GM18508 (cell line): ENCODE data around the gene FAM200C.
"Not testable (repeated sequence)": the region's sequence is repeated elsewhere in the genome, so short reads cannot be mapped to it uniquely, and the experiment has no call there.

ENCODE experiments used
- ATAC-seq: cut with Tn5 transposase; IDR thresholded peaks from one replicate; pipeline ENCODE4 v1.9.1; 2021; ENCODE audit warnings: moderate number of reproducible peaks; ENCODE audit not compliant: insufficient read depth, unreplicated experiment

Gene FAM200C

DNA sequence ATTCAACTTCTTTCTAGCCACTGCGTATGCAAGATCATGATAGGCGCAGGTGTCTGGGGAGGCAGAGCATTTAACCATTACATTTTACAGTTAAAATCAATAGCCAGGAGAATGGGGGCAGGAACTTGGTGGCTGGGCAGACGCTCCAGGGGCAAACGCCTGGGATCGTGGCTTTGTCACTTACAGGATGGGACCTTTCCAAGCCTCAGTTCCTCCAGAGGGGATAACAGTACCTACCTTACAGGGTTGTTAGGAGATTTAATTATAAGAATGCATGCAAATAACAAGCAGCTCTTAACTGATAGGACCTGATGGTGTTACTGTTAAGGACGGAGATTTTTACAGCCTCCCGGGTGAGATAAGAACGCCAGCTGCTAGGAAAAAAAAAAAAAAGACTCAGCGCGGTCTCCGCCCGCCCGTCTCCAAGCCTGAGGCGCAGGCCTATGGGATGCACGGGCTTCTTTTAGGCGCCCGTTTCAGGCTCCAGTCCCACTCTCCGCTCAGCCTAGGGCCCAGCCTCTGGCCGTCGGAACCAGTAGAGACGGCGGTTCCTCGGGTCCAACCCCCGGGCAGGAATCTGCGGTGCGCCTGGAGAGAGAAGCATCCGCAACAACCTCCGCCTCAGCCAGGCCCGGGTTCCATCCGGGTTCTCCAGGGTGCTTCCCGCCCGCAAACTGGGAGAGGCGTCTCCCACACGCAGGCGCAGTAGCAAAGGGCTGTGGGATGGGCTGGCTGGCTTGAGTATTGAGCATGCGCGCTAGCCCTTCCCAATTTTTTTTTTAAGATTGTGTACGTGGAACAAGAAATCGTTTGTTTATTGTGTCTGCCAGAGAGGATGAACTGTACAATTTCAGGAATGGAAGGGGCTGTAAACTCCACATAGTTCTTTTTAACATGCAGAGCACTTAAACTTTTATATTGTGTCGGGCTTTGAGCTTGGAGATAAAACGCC lies at the start of gene FAM200C:
Gene FAM200C (minus strand): TSS at position 653 of the 952 bp plus-strand sequence. CDS start 4,564 bp downstream, outside the sequence.
- ATAC-seq: no peak

DNA sequence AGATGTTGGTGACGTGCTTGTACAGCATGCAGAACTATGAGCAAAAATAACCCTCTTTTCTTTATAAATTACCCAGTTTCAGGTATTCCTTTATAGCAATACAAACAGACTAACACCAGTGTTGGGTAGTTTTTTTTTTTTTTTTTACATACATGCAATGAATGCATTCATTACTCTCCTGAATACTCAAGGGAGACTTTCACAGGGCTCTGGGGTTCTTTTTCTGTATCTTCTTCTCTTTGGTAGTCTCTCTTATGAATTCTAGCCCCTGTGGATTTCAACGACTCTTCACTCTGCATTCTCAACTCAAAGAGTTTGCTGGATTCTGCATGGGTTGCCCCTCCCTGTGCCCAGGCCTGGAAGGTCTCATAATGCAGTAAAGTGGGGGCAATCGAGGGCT lies 49.6 kb upstream of the FAM200C start:
- ATAC-seq: no peak

DNA sequence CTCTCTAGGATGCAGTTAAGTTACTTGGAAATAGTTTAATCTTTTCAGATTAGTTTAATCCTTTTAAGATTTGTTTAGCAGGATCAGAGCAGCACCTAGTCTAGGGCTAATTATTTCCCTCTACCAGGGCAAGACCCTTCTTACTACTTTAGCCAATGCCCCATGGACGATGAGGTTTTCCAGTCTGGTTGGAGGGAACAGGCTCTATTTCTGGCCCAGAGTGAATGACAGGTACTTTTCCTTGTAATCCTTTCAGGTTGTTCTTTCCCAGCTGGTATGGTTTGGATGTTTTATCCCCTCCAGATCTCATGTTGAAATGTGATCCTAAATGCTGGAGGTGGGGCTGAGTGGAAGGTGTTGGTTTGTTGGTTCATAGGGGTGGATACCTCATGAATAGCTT lies 49.0 kb upstream of the FAM200C start:
- ATAC-seq: no peak

DNA sequence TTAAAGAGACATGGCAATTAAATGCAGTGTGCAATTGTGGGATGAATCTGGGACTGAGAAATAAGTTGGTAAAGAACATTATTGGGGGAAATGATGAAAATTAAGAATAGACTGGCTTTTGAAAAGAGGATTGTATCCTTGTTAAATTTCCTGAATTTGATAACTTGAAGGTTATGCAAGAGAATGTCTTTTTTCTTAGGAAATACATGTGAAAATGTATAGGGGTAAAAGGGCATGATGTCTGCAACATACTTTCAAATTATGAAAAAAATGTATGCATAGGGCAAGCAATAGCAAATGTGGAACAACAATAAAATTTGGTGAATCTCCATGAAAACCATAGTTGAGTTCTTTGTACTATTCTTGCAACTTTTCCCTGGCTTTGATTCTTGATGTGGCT lies 45.9 kb upstream of the FAM200C start:
- ATAC-seq: no peak

DNA sequence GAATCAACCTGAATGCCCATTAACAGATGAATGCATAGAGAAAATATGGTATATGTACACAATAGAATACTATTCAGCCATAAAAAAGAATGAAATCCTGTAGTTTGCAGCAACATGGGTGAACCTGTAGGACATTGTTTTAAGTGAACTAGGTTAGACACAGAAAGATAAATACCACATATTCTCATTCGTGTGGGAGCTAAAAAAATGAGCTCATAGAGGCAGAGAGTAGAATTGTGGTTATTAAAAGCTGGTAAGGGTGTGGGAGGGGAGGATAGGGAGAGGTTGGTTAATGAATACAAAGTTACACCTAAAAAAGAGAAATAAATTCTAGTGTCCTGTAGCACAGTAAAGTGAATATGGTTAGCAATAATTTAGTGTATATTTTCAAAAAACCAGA lies 45.3 kb upstream of the FAM200C start:
- peak; percentile 36 for ATAC-seq

DNA sequence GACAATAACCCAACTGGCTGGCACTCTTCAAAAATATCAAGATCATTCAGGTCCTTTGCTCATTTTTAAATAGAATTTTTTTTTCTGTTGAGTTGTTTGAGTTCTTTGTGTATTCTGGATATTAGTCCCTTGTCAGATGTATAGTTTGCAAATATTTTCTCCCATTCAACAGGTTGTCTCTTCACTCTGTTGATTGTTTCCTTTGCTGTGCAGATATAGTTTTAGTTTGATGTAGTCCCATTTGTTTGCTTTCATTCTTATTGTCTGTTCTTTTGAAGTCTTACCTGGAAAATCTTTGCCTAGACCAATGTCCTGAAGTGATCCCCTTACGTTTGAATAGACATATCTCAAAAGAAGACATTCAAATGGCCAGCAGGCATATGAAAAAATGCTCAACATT lies 44.6 kb upstream of the FAM200C start:
- ATAC-seq: no peak

DNA sequence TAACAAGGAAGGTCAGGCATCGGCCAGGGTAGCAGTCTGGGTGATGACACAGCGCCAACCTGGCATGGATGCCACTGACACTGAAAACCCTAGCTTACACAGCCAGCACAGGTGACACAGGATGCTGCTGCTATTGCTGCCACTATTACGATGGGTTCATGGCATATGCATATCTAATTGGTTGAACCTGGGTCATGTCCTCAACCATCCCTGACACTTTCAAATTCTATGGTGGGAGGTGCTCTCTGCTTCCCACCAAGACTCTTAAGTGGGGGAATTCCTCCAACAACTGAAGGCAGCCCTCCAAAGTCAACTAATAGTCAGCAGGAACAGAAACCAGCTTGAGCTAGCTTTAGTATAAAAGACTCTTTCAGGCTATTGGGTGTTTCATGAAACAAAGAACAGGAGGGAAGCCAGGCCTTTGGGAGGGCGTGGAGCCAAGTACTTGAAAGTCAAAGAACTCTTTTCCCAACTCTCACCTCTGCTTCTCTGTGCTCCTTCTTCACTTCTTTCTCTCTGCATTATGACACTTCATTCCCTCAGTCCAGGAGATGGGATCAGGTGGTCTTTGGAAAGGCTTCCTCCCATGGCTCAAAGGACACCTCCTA lies 43.1 kb upstream of the FAM200C start:
- ATAC-seq: no peak

DNA sequence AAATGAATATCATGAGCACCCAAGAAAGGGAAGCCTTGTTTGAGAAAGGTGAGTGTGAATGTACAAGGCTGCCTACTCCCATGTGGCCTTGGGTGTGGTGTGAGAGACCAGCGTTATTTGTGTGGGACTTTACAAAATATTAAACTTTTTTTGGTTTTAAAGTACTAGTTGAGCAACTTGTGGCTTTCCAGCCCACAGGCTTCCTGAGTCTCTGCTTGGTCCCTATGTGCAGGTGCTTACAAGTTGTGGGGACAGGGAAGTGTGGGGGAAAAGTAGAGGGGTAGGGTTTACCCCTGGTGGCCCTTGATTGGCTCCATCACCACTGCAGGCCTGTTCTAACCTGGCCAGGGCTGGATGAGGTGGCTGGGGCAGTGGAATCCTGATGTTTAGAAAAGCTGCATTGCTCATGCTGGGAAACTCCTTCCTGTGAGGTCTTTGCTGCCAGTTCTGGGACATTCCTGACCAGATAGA lies 41.5 kb upstream of the FAM200C start:
- peak; percentile 25 for ATAC-seq

DNA sequence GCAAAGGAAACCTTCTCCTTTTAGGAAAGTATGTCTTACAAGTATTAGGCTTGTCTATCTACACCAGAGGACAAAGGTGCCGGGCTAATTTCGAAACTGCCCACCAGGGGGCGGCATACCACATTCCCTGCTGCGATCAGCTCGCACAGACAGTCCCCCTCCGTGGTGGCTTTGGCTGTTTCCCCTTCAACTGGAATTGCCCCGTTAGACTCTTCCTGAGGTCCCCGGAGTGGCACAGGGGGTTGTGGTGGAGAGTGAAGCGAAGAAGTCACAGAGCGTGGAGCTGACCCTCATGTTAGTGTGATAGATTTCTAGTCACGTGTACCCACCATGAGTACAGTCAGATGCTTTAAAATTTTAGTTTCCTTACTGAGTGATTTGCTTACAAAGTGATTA lies 39.3 kb upstream of the FAM200C start:
- peak; percentile 40 for ATAC-seq

DNA sequence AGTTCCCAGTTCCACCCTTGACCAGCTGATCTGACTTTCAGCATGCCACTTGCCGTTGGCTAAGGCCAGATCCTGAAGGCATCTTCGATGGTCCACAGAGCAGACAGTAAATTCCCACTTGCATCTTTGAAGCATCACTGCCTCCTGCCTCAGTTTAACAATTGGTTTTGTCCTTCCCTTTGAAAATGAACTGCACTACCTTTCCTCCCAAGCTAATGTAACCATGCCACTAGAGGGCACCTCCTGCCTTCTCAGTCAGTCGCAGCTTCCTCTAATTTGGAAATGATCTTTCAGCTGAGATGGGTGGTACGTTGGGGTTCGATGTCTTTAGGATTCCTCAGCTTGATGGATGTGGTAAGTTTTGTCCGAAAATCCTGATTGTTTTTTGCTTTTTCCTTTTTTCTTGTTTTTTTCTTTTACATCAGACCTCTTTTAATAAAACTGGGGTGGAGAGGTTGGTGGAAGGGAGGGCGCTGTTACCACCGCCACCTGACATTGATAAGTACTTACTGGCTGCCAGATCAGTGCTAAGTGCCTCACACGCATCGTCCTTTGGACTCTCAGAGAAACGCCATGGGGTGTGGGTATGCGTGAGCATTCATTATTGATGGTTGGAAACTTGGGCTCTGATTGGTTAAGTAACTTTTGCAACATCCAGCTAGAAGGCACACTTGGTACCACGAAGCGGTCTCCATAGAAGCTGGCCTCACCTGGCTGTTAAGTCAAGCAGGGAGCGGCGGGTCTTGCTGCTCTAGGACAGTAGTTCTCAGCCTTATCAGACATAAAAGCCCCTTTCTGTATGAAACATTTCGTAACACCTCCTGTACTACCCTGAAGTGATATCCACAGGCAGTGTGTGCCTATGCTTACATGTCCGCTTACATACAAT lies 38.7 kb upstream of the FAM200C start:
- peak; percentile 17 for ATAC-seq

DNA sequence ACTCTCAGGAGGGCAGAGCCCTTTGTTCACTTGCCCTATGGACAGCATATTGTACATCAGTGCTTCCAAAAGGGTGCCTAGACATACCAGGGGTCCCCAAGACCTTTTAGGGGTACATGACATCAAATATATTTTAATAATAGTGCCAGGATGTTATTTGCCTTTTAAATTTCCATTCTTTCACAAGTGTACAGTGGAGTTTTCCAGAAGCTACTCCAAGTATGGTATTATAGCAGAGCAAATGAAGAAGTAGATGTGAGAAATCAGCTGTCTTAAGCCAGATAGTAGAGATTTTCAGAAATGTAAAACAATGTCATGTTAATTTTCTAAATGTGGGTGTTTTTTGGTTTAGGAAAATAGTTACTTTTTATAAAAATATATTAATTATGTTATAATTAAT lies 37.4 kb upstream of the FAM200C start:
- no peak for ATAC-seq

DNA sequence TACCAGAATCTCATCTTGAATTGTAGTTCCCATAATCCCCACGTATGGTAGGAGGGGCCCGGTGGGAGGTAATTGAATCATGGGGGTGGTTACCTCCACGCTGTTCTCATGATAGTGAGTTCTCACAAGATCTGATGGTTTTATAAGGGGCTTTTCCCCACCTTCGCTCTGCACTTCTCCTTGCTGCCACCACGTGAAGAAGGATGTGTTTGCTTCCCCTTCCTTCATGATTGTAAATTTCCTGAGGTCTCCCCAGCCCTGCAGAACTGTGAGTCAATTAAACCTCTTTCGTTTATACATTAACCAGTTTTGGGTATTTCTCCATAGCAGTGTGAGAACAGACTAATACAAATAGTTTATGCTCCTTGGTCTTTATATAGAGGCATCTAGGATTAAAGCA lies 36.8 kb upstream of the FAM200C start:
- not testable (repeated sequence) for ATAC-seq

DNA sequence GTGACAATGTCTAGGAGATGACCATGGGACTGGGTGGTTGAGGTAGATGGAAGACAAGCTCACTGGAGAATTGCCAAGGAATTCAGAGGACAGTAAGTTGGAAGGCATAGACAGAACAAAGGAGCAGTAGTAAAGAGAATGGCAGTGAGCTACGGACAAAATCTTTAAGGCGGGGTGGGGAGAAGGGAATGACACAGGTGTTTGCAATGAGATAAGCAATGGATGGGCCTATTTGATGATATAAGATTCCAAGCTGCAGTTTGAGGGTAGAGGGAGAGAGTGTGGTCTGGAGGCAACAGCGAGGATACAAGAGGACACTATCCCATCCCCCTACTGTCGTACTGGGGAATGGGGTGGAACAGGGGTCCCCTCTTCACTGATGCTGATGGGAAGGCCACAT lies 36.2 kb upstream of the FAM200C start:
- ATAC-seq: no peak

DNA sequence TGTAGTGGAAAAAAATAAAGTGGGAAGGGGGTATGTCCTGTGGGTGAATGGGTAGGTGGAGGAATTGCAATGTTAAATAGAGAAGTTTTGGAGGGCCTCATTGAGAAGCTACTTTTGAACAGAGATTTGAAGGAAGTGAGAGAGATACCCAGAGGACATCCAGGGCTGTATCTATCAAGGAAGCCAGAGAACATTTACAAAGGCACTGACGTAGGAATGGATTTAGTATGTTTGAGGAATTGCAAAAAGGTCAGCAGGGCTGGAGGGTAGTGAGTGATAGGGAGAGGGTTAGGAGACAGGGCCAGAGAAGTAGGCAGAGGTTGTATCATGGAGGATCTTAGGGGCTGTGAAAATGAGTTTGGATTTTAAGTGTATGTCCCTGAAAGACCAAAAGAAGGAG lies 35.7 kb upstream of the FAM200C start:
- ATAC-seq: no peak

DNA sequence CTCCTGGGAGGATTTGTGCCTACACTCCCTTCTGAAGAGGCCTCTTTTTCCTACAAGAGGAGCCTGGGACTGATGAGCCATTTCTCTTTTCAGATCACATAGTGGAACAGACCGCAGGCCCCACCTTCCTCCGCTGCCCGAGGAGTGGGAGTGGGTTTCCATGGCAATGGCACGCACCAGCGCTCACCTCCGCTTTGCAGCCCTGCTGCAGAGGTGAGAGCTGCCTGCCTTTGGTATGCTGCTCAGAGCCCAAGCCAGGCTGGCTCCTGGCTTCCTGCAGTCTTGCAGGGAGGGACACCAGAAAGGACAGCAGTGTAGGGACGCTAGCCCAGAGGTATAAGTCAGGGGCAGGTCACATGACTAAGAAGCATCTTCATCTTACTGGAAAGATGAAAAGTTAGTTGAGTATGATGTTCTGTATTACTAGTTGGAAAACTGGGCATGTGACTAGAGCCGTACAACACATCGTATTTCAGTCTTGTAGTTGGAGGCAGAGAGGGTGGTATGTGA lies 34.2 kb upstream of the FAM200C start:
- ATAC-seq: peak; percentile 56

DNA sequence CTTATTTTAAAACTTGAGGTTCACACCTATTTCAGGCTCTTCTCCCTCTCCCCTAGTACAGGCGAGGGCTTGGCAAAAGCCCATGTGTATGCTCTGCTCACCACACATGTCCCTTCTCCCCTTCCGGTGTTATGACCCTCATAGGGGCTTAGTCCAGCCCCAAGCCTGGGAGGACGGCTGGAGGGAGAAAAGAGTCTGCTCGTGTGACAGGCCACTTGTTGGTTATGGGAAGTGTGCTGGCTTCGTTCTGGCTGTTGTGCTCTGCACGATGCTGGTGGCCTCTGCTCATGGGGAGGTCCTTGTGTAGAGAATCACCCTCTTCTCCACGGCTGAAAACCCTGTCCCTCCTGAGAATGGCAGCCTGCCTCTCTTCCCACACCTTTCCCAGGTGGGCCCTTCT lies 32.9 kb upstream of the FAM200C start:
- no peak for ATAC-seq

DNA sequence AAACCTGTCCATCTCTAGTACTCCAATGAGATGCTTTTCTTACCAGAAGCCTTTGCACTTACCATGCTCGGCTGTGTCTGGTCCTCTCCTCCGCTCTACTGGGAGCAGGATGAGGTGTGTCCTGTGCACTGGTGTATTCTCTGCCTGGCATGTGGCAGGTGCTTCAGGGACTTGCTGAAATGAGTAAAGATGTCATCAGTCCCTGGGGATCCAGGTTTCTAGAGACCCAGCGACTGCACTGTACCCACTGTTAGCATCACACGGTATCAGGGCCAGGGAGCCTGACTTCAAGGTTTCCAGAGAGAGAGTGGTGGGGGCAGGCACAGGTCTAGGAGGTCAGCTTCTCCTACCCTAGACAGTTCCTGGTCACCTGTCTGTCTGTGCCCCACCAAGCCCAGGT lies 32.3 kb upstream of the FAM200C start:
- no peak for ATAC-seq

DNA sequence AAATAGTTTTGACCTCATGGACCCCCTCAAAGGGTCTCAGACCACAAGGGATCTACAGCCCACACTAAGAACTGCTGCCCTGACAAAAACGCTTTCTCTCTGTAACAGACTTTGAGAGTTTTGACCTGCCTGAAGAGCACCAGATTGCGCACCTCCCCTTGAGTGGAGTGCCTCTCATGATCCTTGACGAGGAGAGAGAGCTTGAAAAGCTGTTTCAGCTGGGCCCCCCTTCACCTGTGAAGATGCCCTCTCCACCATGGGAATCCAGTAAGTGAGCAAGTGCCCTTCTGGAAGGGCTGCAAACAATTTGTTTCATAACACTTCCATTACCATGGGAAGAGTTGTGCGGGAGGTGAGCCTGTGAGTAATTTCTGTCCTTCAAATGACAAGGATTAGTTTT lies 27.8 kb upstream of the FAM200C start:
- ATAC-seq: no peak

DNA sequence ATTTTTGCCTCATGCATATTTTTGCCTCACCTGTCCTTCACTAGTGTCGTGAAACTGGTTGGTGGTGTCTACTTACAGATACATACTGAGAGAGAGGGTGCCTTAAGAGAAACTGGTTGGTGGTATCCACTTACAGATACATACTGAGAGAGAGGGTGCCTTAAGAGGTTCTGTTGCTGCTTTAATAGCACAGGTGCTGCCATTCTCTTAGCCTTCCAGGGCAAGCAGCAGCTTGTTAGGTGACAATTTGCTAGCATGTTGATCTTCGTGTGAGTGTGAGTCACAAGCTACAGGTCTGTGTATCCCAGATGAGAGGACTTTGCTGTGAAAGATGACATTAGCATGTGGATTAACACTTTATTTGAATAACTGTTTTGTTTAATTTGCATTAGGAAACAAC lies 23.2 kb upstream of the FAM200C start:
- ATAC-seq: no peak

DNA sequence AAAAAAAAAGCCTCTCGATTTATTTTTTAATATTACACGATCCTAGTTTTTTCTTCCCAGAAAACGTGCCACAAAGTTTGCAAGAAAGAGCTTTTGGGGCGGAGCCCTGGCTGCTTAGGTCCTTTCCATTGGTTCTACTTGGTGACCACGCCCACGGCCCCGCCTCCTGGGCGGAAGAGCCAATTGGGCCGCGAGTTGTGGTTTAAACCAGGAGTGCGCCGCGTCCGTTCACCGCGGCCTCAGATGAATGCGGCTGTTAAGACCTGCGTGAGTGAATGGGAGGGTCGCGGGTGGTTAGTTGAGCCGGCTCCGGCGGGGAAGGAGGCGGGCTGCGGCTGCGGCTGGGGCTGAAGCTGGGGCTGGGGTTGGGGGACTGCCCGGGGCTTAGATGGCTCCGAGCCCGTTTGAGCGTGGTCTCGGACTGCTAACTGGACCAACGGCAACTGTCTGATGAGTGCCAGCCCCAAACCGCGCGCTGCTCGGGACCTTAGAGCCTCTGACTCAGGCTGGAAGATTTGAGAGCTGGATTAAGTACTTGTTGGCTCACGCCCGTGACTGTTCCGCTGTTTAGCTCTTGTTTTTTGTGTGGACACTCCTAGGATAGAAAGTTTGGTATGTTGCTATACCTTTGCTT lies 21.9 kb upstream of the FAM200C start, which contains the start of gene PTTG1:
Gene PTTG1 (plus strand): TSS at position 231 of the 634 bp plus-strand sequence. CDS start 458 bp downstream, outside the sequence.
- peak; percentile 37 for ATAC-seq
